ENCODE measurements around the gene GABPB1. TPM values are rescaled to one million over a fixed set of nuclear protein-coding genes. Genes with fewer than 3 reads are reported as not detected.

The GABPB1 gene
- total and polyA plus RNA-seq, 10 of the 15 experiments (the other 5 are each of a cell fraction or from before 2014, with no cell fraction given) = 13.9 to 48.2 (median 39.8) TPM

- TF ChIP-seq ZNF207 (IDR thresholded peaks at IDR 0.05; ENCODE audit: borderline replicate concordance) (peak; percentile 52), BMI1 (IDR thresholded peaks at IDR 0.05; ENCODE audit: borderline replicate concordance) (no peak), NR2F1 (conservative IDR thresholded peaks at IDR 0.05) (peak; percentile 35; the same call in 1 of the 2 replicates), DPF2 (IDR thresholded peaks at IDR 0.05) (peak; percentile 78), RELA (IDR thresholded peaks at IDR 0.05; ENCODE audit: borderline replicate concordance, partially characterized antibody) (peak; percentile 97), ZNF687 (IDR thresholded peaks at IDR 0.05) (peak; percentile 85), NFIC (IDR thresholded peaks at IDR 0.05; ENCODE audit: low read depth, low read length) (peak; percentile 75), POLR2AphosphoS2 (IDR thresholded peaks at IDR 0.05; ENCODE audit: low read depth, low read length) (peak; percentile 81; the same call in 1 of the 2 replicates), CREB1 (IDR thresholded peaks at IDR 0.05; ENCODE audit: low read depth) (peak; percentile 75), CBX5 (IDR thresholded peaks at IDR 0.05; ENCODE audit: low read depth) (peak; percentile 90), NFYB (IDR thresholded peaks at IDR 0.05; ENCODE audit: insufficient read depth, low read depth, low read length) (no peak), HDAC6 (IDR thresholded peaks at IDR 0.05; ENCODE audit: unreplicated experiment) (no peak), IKZF1 (conservative IDR thresholded peaks at IDR 0.05) (peak; percentile 98), NBN (IDR thresholded peaks at IDR 0.05) (peak; percentile 99), ZBTB11 (CRISPR knock-in tag; IDR thresholded peaks at IDR 0.05) (no peak), TBL1XR1 (IDR thresholded peaks at IDR 0.05; ENCODE audit: low read depth, low read length) (no peak; the same call in 1 of the 2 replicates), JUND (IDR thresholded peaks at IDR 0.05; ENCODE audit: low read depth, low read length) (no peak), CHD1 (IDR thresholded peaks at IDR 0.05; ENCODE audit: low read depth, low read length) (0 out of 2 replicates have a peak, but pooled peaks have one; percentile 26)
- TF ChIP-seq, protein P1, sequence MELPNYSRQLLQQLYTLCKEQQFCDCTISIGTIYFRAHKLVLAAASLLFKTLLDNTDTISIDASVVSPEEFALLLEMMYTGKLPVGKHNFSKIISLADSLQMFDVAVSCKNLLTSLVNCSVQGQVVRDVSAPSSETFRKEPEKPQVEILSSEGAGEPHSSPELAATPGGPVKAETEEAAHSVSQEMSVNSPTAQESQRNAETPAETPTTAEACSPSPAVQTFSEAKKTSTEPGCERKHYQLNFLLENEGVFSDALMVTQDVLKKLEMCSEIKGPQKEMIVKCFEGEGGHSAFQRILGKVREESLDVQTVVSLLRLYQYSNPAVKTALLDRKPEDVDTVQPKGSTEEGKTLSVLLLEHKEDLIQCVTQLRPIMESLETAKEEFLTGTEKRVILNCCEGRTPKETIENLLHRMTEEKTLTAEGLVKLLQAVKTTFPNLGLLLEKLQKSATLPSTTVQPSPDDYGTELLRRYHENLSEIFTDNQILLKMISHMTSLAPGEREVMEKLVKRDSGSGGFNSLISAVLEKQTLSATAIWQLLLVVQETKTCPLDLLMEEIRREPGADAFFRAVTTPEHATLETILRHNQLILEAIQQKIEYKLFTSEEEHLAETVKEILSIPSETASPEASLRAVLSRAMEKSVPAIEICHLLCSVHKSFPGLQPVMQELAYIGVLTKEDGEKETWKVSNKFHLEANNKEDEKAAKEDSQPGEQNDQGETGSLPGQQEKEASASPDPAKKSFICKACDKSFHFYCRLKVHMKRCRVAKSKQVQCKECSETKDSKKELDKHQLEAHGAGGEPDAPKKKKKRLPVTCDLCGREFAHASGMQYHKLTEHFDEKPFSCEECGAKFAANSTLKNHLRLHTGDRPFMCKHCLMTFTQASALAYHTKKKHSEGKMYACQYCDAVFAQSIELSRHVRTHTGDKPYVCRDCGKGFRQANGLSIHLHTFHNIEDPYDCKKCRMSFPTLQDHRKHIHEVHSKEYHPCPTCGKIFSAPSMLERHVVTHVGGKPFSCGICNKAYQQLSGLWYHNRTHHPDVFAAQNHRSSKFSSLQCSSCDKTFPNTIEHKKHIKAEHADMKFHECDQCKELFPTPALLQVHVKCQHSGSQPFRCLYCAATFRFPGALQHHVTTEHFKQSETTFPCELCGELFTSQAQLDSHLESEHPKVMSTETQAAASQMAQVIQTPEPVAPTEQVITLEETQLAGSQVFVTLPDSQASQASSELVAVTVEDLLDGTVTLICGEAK (IDR thresholded peaks at IDR 0.05; ENCODE audit: borderline replicate concordance) = peak; percentile 88
These were observed at the start of gene GABPB1 (continued) for GRCh38 chr15:50354838-50355618.

Data from GM12878 (cell line).